ENCODE measurements around the gene ANKRD44.
"Not testable (repeated sequence)": the region's sequence is repeated elsewhere in the genome, so short reads cannot be mapped to it uniquely, and the experiment has no call there.

Gene ANKRD44

GRCh38 chr2:197052356-197052755 lies 258.2 kb downstream of the ANKRD44 start:
- Mint-ChIP-seq H3K36me3 (peaks cover 58% of the 10 kb centered on the region), H3K4me1 (peaks cover 2% of the 10 kb centered on the region), H3K27ac (no peak overlapping the region), H3K9me3 (peaks cover 11% of the 10 kb centered on the region), H3K27me3 (no peaks in the 10 kb centered on the region), H3K4me3 (no peak overlapping the region)
- ATAC-seq (ENCODE audit: low read depth) (no peak), DNase-seq (ENCODE audit: low spot score in 2 of 2) (no peak)

- Mint-ChIP-seq H3K9me3 (no peaks in the 10 kb centered on the region), H3K27me3 (no peaks in the 10 kb centered on the region), H3K36me3 (peaks cover 28% of the 10 kb centered on the region), H3K4me1 (peaks cover 7% of the 10 kb centered on the region), H3K4me3 (no peak overlapping the region), H3K27ac (peak overlapping the region; percentile 71)
- DNase-seq (ENCODE audit: low spot score in 2 of 2), result no peak
- peak; percentile 26 for ATAC-seq (ENCODE audit: low read depth)
Observed at GRCh38 chr2:197045115-197045514, 265.5 kb downstream of the ANKRD44 start.

GRCh38 chr2:197042739-197043196 lies 267.8 kb downstream of the ANKRD44 start:
- Mint-ChIP-seq H3K4me3 (no peak overlapping the region), H3K27me3 (no peaks in the 10 kb centered on the region), H3K4me1 (peaks cover 9% of the 10 kb centered on the region), H3K36me3 (peaks cover 23% of the 10 kb centered on the region), H3K9me3 (no peaks in the 10 kb centered on the region), H3K27ac (peak overlapping the region; percentile 60)
- DNase-seq (ENCODE audit: low spot score in 2 of 2) (no peak), ATAC-seq (ENCODE audit: low read depth) (no peak)

GRCh38 chr2:197037863-197038398 lies 272.6 kb downstream of the ANKRD44 start:
- Mint-ChIP-seq H3K27me3 (no peaks in the 10 kb centered on the region), H3K4me3 (no peak overlapping the region), H3K4me1 (peaks cover 6% of the 10 kb centered on the region), H3K9me3 (no peaks in the 10 kb centered on the region), H3K36me3 (peaks cover 30% of the 10 kb centered on the region), H3K27ac (peak overlapping the region; percentile 79)
- no peak for DNase-seq (ENCODE audit: low spot score in 2 of 2)
- ATAC-seq (ENCODE audit: low read depth), result no peak

- H3K27me3 Mint-ChIP-seq, result no peaks in the 10 kb centered on the region
- H3K9me3 Mint-ChIP-seq, result no peaks in the 10 kb centered on the region
- H3K27ac Mint-ChIP-seq, result peak overlapping the region; percentile 77
- H3K36me3 Mint-ChIP-seq, result peaks cover 32% of the 10 kb centered on the region
- DNase-seq (ENCODE audit: low spot score in 2 of 2), result no peak
- no peak for ATAC-seq (ENCODE audit: low read depth)
- H3K4me3 Mint-ChIP-seq, result no peak overlapping the region
- H3K4me1 Mint-ChIP-seq, result peaks cover 10% of the 10 kb centered on the region
Observed at GRCh38 chr2:197035002-197035401, 275.6 kb downstream of the ANKRD44 start.

GRCh38 chr2:197034292-197034691 lies 276.3 kb downstream of the ANKRD44 start:
- peak overlapping the region; percentile 56 for H3K27ac Mint-ChIP-seq
- no peak for DNase-seq (ENCODE audit: low spot score in 2 of 2)
- H3K4me3 Mint-ChIP-seq, result no peak overlapping the region
- H3K27me3 Mint-ChIP-seq, result no peaks in the 10 kb centered on the region
- H3K4me1 Mint-ChIP-seq, result peaks cover 7% of the 10 kb centered on the region
- no peak for ATAC-seq (ENCODE audit: low read depth)
- H3K9me3 Mint-ChIP-seq, result no peaks in the 10 kb centered on the region
- H3K36me3 Mint-ChIP-seq, result peaks cover 30% of the 10 kb centered on the region

GRCh38 chr2:197033222-197033621 lies 277.4 kb downstream of the ANKRD44 start:
- Mint-ChIP-seq H3K36me3 (peaks cover 34% of the 10 kb centered on the region), H3K9me3 (no peaks in the 10 kb centered on the region), H3K27ac (peak overlapping the region; percentile 74), H3K4me3 (no peak overlapping the region), H3K27me3 (no peaks in the 10 kb centered on the region), H3K4me1 (peaks cover 6% of the 10 kb centered on the region)
- DNase-seq (ENCODE audit: low spot score in 2 of 2) (no peak), ATAC-seq (ENCODE audit: low read depth) (no peak)

GRCh38 chr2:197031803-197032202 lies 278.8 kb downstream of the ANKRD44 start:
- H3K9me3 Mint-ChIP-seq, result no peaks in the 10 kb centered on the region
- H3K27me3 Mint-ChIP-seq, result no peaks in the 10 kb centered on the region
- DNase-seq (ENCODE audit: low spot score in 2 of 2) (no peak), ATAC-seq (ENCODE audit: low read depth) (no peak)
- H3K4me1 Mint-ChIP-seq, result peaks cover 6% of the 10 kb centered on the region
- H3K4me3 Mint-ChIP-seq, result no peak overlapping the region
- H3K36me3 Mint-ChIP-seq, result peaks cover 32% of the 10 kb centered on the region
- H3K27ac Mint-ChIP-seq, result peak overlapping the region; percentile 74

GRCh38 chr2:197030090-197030489 lies 280.5 kb downstream of the ANKRD44 start:
- no peaks in the 10 kb centered on the region for H3K9me3 Mint-ChIP-seq
- peaks cover 6% of the 10 kb centered on the region for H3K4me1 Mint-ChIP-seq
- no peak overlapping the region for H3K27ac Mint-ChIP-seq
- no peak overlapping the region for H3K4me3 Mint-ChIP-seq
- DNase-seq (ENCODE audit: low spot score in 2 of 2) (no peak), ATAC-seq (ENCODE audit: low read depth) (no peak)
- peaks cover 41% of the 10 kb centered on the region for H3K36me3 Mint-ChIP-seq
- no peaks in the 10 kb centered on the region for H3K27me3 Mint-ChIP-seq

- Mint-ChIP-seq H3K4me1 (peaks cover 6% of the 10 kb centered on the region), H3K36me3 (peaks cover 50% of the 10 kb centered on the region)
Observed at GRCh38 chr2:197028633-197029032, 281.9 kb downstream of the ANKRD44 start.

GRCh38 chr2:197028230-197028629 lies 282.4 kb downstream of the ANKRD44 start:
- ATAC-seq (ENCODE audit: low read depth) (no peak), DNase-seq (ENCODE audit: low spot score in 2 of 2) (no peak)
- Mint-ChIP-seq H3K4me1 (peaks cover 6% of the 10 kb centered on the region), H3K4me3 (no peak overlapping the region), H3K9me3 (no peaks in the 10 kb centered on the region), H3K27me3 (no peaks in the 10 kb centered on the region), H3K27ac (peak overlapping the region; percentile 51), H3K36me3 (peaks cover 52% of the 10 kb centered on the region)

More at GRCh38 chr2:197028633-197029032, 281.9 kb downstream of the ANKRD44 start:
- H3K4me3 Mint-ChIP-seq, result no peak overlapping the region
- no peaks in the 10 kb centered on the region for H3K9me3 Mint-ChIP-seq
- ATAC-seq (ENCODE audit: low read depth) (no peak), DNase-seq (ENCODE audit: low spot score in 2 of 2) (no peak)
- peak overlapping the region; percentile 51 for H3K27ac Mint-ChIP-seq
- H3K27me3 Mint-ChIP-seq, result no peaks in the 10 kb centered on the region

GRCh38 chr2:197024206-197024605 lies 286.4 kb downstream of the ANKRD44 start:
- Mint-ChIP-seq H3K27me3 (no peaks in the 10 kb centered on the region), H3K4me1 (peaks cover 2% of the 10 kb centered on the region), H3K9me3 (peaks cover 4% of the 10 kb centered on the region), H3K36me3 (peaks cover 53% of the 10 kb centered on the region), H3K4me3 (no peak overlapping the region), H3K27ac (peak overlapping the region; percentile 70)
- no peak for ATAC-seq (ENCODE audit: low read depth)
- no peak for DNase-seq (ENCODE audit: low spot score in 2 of 2)

- not testable (repeated sequence) for H3K27ac Mint-ChIP-seq; H3K4me3 Mint-ChIP-seq; H3K4me1 Mint-ChIP-seq; ATAC-seq (ENCODE audit: low read depth); H3K27me3 Mint-ChIP-seq; DNase-seq (ENCODE audit: low spot score in 2 of 2); H3K9me3 Mint-ChIP-seq
- peaks cover 42% of the 10 kb centered on the region for H3K36me3 Mint-ChIP-seq
Observed at GRCh38 chr2:197020921-197021320, 289.7 kb downstream of the ANKRD44 start.

GRCh38 chr2:197013098-197013497 lies 297.5 kb downstream of the ANKRD44 start:
- DNase-seq (ENCODE audit: low spot score in 2 of 2), result no peak
- Mint-ChIP-seq H3K4me1 (peaks cover 5% of the 10 kb centered on the region), H3K9me3 (no peaks in the 10 kb centered on the region), H3K4me3 (no peak overlapping the region), H3K27ac (no peak overlapping the region), H3K36me3 (peaks cover 36% of the 10 kb centered on the region), H3K27me3 (no peaks in the 10 kb centered on the region)
- no peak for ATAC-seq (ENCODE audit: low read depth)

All from memory B cell (primary cell).